ENCODE results near the gene CNTNAP2. TPM values are rescaled to one million over a fixed set of nuclear protein-coding genes. Genes with fewer than 3 reads are reported as not detected.

Gene CNTNAP2
- total RNA-seq, 1 donor from 2014 or later, result 0.59 TPM

GRCh38 chr7:147405621-147406020 is 1289.0 kb downstream of the CNTNAP2 start:
- no peak for TF ChIP-seq CTCF (IDR thresholded peaks at IDR 0.05)
- Histone ChIP-seq H3K4me1 (no peaks in the 10 kb centered on the region), H3K27ac (no peak overlapping the region), H3K36me3 (no peaks in the 10 kb centered on the region), H3K27me3 (ENCODE audit: low read depth) (no peaks in the 10 kb centered on the region), H3K4me3 (no peak overlapping the region), H3K9me3 (no peaks in the 10 kb centered on the region)
- DNase-seq (no peak), ATAC-seq (no peak)
- intact Hi-C loops (cut with DNase I), result no loop called here

- Histone ChIP-seq H3K9me3 (no peaks in the 10 kb centered on the region), H3K27ac (no peak overlapping the region), H3K4me3 (no peak overlapping the region), H3K36me3 (no peaks in the 10 kb centered on the region), H3K27me3 (ENCODE audit: low read depth) (no peaks in the 10 kb centered on the region), H3K4me1 (no peaks in the 10 kb centered on the region)
- intact Hi-C loops (cut with DNase I), result no loop called here
- ATAC-seq (peak in 1 of 2 donors; percentile 35), DNase-seq (no peak)
- TF ChIP-seq CTCF (IDR thresholded peaks at IDR 0.05), result no peak
Measured at GRCh38 chr7:147406521-147407135, 1290.0 kb downstream of the CNTNAP2 start.

- H3K4me3 ChIP-seq, result no peak overlapping the region
- H3K36me3 ChIP-seq, result no peaks in the 10 kb centered on the region
- no peaks in the 10 kb centered on the region for H3K9me3 ChIP-seq
- H3K4me1 ChIP-seq, result peaks cover 8% of the 10 kb centered on the region
- intact Hi-C loops (cut with DNase I), result no loop called here
- H3K27ac ChIP-seq, result no peak overlapping the region
- DNase-seq (no peak), ATAC-seq (no peak)
- no peak for TF ChIP-seq CTCF (IDR thresholded peaks at IDR 0.05)
- no peaks in the 10 kb centered on the region for H3K27me3 ChIP-seq (ENCODE audit: low read depth)
Measured at GRCh38 chr7:147411096-147411495, 1294.5 kb downstream of the CNTNAP2 start.

- TF ChIP-seq CTCF (IDR thresholded peaks at IDR 0.05), result no peak
- Histone ChIP-seq H3K27ac (no peak overlapping the region), H3K27me3 (ENCODE audit: low read depth) (no peaks in the 10 kb centered on the region), H3K9me3 (no peaks in the 10 kb centered on the region), H3K36me3 (no peaks in the 10 kb centered on the region), H3K4me3 (no peak overlapping the region), H3K4me1 (peaks cover 8% of the 10 kb centered on the region)
- DNase-seq, result no peak
- no peak for ATAC-seq
- intact Hi-C loops (cut with DNase I), result no loop called here
Measured at GRCh38 chr7:147412109-147412508, 1295.5 kb downstream of the CNTNAP2 start.

- intact Hi-C loops (cut with DNase I), result no loop called here
- Histone ChIP-seq H3K4me3 (peak overlapping the region; percentile 6), H3K9me3 (no peaks in the 10 kb centered on the region), H3K27ac (peak overlapping the region; percentile 20), H3K36me3 (no peaks in the 10 kb centered on the region), H3K27me3 (ENCODE audit: low read depth) (no peaks in the 10 kb centered on the region), H3K4me1 (peaks cover 8% of the 10 kb centered on the region)
- ATAC-seq, result peak; percentile 42 to 81
- no peak for DNase-seq
- no peak for TF ChIP-seq CTCF (IDR thresholded peaks at IDR 0.05)
Measured at GRCh38 chr7:147412782-147413556, 1296.4 kb downstream of the CNTNAP2 start.

Data from lower lobe of right lung (tissue), 2 donors.